Mononuclear cell (primary cell): ENCODE data around the gene TUBA3E. TPM values are rescaled to one million over a fixed set of nuclear protein-coding genes. Genes with fewer than 3 reads are reported as not detected.
"Not testable (repeated sequence)": the region's sequence is repeated elsewhere in the genome, so short reads cannot be mapped to it uniquely, and the experiment has no call there.

ENCODE experiments used
- H3K27me3 ChIP-seq: 2 replicates; pipeline ENCODE4 v1.6.0; 2011; ENCODE audit warnings: low read length, control low read depth; ENCODE audit not compliant: insufficient read depth
- H3K4me1 ChIP-seq: 2 replicates; pipeline ENCODE4 v1.5.1; 2011; ENCODE audit warnings: mild to moderate bottlenecking, low read length, control low read depth; ENCODE audit not compliant: insufficient read depth
- H3K4me3 ChIP-seq: 2 replicates; pipeline ENCODE4 v1.5.1; 2011; ENCODE audit warnings: mild to moderate bottlenecking, low read length, moderate library complexity
- H3K9me3 ChIP-seq: 2 replicates; pipeline ENCODE4 v1.5.1; 2011; ENCODE audit warnings: low read depth, mild to moderate bottlenecking, control low read depth, low read length
- total RNA-seq: library from RNA; depleted of rRNA; stranded (reverse); fragments of >200 nt; gene quantifications from one replicate; pipeline ENCODE4 v1.2.3, GENCODE V29; 2012

Gene TUBA3E
- not detected for total RNA-seq

- no peaks in the 10 kb centered on the region for H3K27me3 ChIP-seq
- no peaks in the 10 kb centered on the region for H3K9me3 ChIP-seq
- H3K4me3 ChIP-seq, result no peak within 1 kb of the TSS
- H3K4me1 ChIP-seq, result no peaks in the 10 kb centered on the region
These were observed at the start of gene TUBA3E for GRCh38 chr2:130198343-130198742. TSS of gene TUBA3E (minus strand) at chr2:130198439. CDS start at chr2:130198360, 79 bp downstream.

GRCh38 chr2:130246430-130246829 lies 48.2 kb upstream of the TUBA3E start:
- H3K9me3 ChIP-seq, result no peaks in the 10 kb centered on the region
- H3K4me3 ChIP-seq, result no peak overlapping the region
- H3K4me1 ChIP-seq, result no peaks in the 10 kb centered on the region
- H3K27me3 ChIP-seq, result no peaks in the 10 kb centered on the region

DNA sequence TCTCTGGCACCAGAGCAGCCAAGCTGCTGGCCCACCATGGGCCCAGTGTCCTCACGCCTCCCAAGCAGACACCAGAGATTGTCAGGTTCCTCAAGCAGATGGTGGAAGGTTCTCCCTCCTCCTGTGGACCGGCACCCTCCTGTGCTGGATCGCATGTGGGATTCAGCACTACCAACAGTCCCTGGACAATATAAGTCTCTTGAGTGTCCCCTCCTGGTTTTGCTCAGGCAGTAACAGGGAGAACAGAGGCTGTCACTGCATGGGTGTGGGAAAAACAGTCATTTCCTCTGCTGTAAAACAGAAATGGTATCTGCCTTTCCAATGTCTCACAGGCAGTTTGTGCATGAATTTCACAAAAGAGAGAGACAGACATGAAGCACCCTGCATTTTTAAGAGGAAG lies 47.7 kb upstream of the TUBA3E start:
- Histone ChIP-seq H3K9me3 (no peaks in the 10 kb centered on the region), H3K4me3 (no peak overlapping the region), H3K4me1 (no peaks in the 10 kb centered on the region), H3K27me3 (no peaks in the 10 kb centered on the region)

GRCh38 chr2:130243359-130243758 lies 45.1 kb upstream of the TUBA3E start:
- H3K9me3 ChIP-seq, result no peaks in the 10 kb centered on the region
- no peak overlapping the region for H3K4me3 ChIP-seq
- H3K27me3 ChIP-seq, result no peaks in the 10 kb centered on the region
- no peaks in the 10 kb centered on the region for H3K4me1 ChIP-seq

GRCh38 chr2:130241041-130241707 lies 42.9 kb upstream of the TUBA3E start:
- no peak overlapping the region for H3K4me3 ChIP-seq

DNA sequence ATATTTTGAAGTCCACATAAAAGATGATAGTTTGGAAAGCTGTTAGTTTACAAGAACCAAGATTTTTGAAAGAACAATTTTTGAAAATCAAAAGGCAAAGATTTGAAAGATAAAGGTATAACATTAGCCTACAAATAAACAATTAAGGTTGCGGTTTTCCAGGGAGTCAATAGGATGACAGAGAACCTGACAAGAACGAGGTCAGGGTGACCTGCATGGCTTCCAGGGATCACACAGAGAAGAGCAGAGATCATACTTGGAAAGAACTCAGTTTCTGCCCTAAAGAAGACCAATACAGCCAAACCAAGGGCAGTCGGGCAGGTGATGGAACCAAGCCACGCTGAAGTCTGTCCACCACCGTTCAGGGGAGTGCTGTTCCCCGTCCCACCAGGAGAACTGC lies 41.3 kb upstream of the TUBA3E start:
- not testable (repeated sequence) for H3K27me3 ChIP-seq, H3K9me3 ChIP-seq, H3K4me3 ChIP-seq, H3K4me1 ChIP-seq

More at GRCh38 chr2:130241041-130241707, 42.9 kb upstream of the TUBA3E start:
- Histone ChIP-seq H3K9me3 (no peaks in the 10 kb centered on the region), H3K4me1 (no peaks in the 10 kb centered on the region), H3K27me3 (no peaks in the 10 kb centered on the region)

- H3K4me3 ChIP-seq, H3K9me3 ChIP-seq, H3K27me3 ChIP-seq, H3K4me1 ChIP-seq: not testable (repeated sequence)
These were observed 34.8 kb upstream of the TUBA3E start for GRCh38 chr2:130233066-130233465.

GRCh38 chr2:130231656-130232055 lies 33.4 kb upstream of the TUBA3E start:
- Histone ChIP-seq H3K9me3 (no peaks in the 10 kb centered on the region), H3K4me3 (no peak overlapping the region), H3K4me1 (no peaks in the 10 kb centered on the region), H3K27me3 (no peaks in the 10 kb centered on the region)

- not testable (repeated sequence) for H3K4me3 ChIP-seq, H3K9me3 ChIP-seq, H3K27me3 ChIP-seq
These were observed 32.7 kb upstream of the TUBA3E start for GRCh38 chr2:130230907-130231306.

GRCh38 chr2:130230376-130230775 lies 32.1 kb upstream of the TUBA3E start:
- not testable (repeated sequence) for H3K4me3 ChIP-seq, H3K27me3 ChIP-seq, H3K9me3 ChIP-seq, H3K4me1 ChIP-seq

More at GRCh38 chr2:130230907-130231306, 32.7 kb upstream of the TUBA3E start:
- H3K4me1 ChIP-seq, result not testable (repeated sequence)

DNA sequence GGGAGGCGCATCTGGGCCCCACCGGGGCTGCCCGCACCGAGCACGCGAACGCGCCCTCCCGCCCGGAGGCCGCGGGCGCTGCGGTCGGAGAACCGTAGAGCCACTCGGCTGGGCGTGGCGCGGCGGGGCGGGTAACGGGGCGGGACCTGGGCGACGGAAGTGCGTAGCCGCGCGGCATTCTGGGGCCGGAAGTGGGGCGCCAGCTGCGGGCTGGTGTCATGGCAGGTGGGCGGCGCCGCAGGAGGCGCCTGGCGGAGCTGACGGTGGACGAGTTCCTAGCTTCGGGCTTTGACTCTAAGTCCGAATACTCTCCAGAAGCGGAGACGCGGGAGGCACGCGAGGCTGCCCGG lies 30.9 kb upstream of the TUBA3E start:
- H3K4me3 ChIP-seq, H3K4me1 ChIP-seq, H3K27me3 ChIP-seq, H3K9me3 ChIP-seq: not testable (repeated sequence)

DNA sequence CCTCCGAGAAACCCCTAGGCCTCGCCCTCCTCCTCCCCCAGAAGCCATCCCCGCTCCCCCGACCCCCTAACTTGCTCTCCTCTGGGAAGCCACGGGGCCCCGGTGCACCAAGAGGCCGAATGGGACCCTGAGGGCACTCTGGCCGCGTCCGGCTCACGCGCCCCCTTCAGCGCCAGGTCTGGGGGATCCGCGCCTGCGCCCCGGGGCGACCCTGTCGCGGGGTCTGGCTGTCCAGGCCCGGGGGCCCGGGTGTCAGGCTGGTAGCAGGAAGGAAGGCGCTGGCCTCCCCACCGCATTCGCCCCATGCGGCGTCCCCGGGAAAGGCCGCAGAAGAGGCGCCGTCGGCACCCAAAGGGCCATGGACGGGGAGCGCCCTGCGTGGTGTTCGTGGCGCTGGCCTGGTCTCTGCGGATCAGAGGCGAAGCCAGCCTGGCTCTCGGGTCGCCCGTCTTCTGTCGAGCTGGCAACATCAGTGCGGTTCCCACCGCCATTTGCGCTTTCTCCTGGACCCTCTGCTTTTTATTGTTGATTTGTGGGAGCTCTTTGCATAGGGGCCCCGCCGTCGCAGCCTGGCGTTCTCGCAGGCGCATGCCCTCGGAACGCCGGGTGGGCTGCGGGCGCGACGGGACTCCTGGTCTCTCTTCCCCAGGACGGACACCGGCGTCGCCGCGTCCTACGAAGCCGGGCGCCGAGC lies 30.4 kb upstream of the TUBA3E start:
- H3K4me1 ChIP-seq, H3K9me3 ChIP-seq, H3K27me3 ChIP-seq, H3K4me3 ChIP-seq: not testable (repeated sequence)

DNA sequence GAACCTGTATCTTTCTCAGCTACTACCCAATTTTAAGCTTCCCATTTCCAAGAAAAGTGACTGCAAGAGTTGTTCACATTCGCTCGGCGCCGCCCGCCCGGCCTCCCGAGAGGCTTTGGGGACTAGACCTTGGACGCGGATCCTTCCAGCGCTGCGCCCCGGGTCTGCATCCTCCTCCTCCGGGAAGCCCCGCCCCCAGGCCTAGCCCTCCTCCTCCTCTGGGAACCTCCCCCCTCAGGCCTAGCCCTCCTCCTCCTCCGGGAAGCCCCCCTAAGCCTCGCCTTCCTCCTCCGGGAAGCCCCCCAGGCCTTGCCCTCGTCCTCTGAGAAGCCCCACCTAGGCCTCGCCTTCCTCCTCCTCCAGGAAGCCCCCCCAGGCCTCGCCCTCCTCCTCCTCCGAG lies 29.8 kb upstream of the TUBA3E start:
- not testable (repeated sequence) for H3K4me3 ChIP-seq

DNA sequence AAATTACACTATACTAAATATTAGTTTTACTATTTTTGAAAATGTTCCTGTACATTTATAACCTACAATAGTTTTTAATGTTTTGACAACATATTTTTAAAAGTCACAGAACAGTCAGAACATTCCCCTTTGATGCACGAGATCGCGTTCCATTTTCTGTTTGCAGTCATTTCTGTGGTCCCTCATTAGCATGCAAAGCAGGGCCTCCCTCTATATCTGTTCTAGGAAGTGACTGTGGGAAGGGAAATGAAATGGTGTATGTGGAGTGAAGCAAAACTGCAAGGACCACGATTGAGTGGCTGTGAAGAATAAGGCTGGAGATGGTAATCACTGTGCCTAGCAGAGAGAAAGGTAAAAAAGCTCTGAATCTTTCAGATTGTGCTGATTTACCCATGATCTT lies 24.3 kb upstream of the TUBA3E start:
- H3K27me3 ChIP-seq, H3K9me3 ChIP-seq, H3K4me3 ChIP-seq, H3K4me1 ChIP-seq: not testable (repeated sequence)

More for the DNA sequence above, 29.8 kb upstream of the TUBA3E start:
- not testable (repeated sequence) for H3K9me3 ChIP-seq, H3K4me1 ChIP-seq, H3K27me3 ChIP-seq

DNA sequence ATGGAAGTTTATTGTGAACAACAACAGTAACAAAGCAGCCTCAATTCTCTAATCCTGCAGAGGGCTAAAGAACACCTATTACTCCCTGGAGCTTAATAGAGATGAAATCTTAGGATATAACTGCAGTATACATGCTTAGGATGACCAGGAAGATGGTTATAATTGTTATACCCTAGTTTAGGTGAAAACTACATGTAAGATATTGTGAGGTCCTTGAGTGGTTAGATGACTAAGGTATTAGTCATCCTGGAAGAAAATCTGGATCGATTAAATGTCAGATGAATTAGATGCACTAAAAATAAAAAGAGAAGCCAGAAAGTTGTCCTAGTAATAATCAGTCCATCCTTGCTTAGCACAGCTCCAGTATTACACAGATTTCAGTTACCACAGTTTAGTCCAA lies 22.3 kb upstream of the TUBA3E start:
- not testable (repeated sequence) for H3K4me3 ChIP-seq, H3K27me3 ChIP-seq, H3K4me1 ChIP-seq, H3K9me3 ChIP-seq

DNA sequence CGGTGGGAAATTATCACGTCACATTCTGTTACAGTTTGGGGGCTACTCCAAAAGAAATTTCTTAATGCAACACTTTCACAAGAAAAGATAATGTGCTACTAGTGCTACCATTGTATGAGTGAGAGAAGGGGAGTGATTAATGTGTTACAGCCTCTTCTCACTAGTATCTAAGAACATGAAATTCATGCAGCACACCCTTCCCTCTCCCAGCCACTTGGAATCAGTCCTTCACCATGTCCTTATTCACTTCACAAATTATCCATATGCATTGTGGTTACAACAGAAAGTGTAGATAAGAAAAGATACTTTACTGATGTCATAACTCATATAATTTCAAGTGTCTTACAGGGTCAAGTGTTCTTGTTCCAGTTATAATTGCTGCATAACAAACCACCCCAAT lies 20.9 kb upstream of the TUBA3E start:
- H3K9me3 ChIP-seq, H3K4me1 ChIP-seq, H3K4me3 ChIP-seq, H3K27me3 ChIP-seq: not testable (repeated sequence)
